Activated CD4-positive, alpha-beta T cell treated with anti-CD3 and anti-CD28 coated beads, Interleukin-2, amount 50 U/mL, for 4 hours (primary cell): ENCODE results near the gene CPAMD8.

Experiments used
- DNase-seq, 2 experiments: peaks; one replicate each; pipeline ENCODE4 v3.0.0-alpha.2; 2020

Gene CPAMD8

DNA sequence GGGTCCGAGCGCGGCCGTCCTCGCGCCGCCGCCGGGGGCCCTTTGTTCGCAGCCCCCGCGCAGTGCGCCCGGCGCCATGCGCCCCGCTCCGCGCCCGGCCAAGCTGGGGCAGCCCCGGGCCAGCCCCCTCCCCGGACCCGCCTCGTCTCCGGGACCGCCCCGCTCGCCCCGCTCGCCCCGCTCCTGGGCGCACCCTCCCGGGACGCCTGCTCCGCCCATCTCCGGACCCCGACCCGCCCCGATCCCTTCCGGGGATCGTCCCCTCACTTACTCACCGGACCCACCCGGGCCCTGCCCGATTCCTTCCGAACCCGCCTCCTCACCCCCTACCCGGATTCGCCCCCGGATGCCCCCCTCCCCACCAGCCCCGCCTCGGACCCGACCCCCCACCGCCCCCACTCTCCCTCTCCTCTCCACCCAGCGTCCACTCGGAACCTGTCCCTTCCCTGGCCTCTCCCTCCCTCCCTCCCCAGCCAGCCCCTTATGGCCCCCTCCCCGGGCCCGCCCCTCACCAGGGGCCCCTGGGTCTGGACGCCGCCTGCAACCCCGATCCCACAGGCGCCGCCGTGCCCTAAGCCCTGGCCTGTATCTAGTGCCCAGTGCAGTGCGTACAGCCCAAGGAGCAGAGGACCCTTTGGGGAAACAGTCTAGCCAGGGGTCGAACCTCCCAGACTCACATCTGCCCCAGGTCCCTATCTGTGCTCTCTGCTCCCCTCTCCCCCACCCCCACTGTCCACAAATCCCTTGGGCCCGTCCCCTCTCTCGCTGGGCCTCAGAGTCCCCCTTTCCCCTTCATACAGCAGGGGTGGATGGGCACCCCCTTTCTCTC, at the start of gene CPAMD8:
CPAMD8 (minus strand) TSS at position 105 of the 829 bp plus-strand sequence. CDS start 168 bp downstream, outside the sequence.
- DNase-seq: no peak

GRCh38 chr19:17075864-17076542, 49.4 kb upstream of the CPAMD8 start:
- DNase-seq: peak; percentile 25 to 36

GRCh38 chr19:17075035-17075863, 48.6 kb upstream of the CPAMD8 start, which contains the start of the genes HAUS8 and MYO9B:
HAUS8 (minus strand) TSS chr19:17075452; CDS start chr19:17075422, 30 bp downstream.
MYO9B (plus strand) TSS chr19:17075777; CDS start chr19:17101718, 25,941 bp downstream.
- DNase-seq: peak; percentile 99

DNA sequence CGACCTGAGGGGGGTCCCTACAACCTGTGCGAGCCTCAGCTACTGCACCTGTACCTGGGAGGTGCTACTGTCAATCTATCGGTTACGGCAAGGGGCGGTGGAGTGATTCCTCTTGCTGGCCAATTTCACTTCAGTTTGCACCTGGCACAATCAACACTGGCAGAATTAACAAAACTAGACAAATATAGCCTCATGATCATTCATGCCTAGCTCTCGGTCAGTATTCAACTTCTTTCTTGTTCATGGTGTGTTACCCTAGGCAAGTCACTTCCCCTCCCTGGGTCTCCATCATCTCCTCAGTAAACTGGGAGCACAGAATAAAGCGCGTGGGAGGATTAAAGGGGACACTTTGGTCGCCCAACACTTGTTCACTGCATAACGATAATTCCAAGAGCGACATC, 48.0 kb upstream of the CPAMD8 start:
- no peak for DNase-seq

DNA sequence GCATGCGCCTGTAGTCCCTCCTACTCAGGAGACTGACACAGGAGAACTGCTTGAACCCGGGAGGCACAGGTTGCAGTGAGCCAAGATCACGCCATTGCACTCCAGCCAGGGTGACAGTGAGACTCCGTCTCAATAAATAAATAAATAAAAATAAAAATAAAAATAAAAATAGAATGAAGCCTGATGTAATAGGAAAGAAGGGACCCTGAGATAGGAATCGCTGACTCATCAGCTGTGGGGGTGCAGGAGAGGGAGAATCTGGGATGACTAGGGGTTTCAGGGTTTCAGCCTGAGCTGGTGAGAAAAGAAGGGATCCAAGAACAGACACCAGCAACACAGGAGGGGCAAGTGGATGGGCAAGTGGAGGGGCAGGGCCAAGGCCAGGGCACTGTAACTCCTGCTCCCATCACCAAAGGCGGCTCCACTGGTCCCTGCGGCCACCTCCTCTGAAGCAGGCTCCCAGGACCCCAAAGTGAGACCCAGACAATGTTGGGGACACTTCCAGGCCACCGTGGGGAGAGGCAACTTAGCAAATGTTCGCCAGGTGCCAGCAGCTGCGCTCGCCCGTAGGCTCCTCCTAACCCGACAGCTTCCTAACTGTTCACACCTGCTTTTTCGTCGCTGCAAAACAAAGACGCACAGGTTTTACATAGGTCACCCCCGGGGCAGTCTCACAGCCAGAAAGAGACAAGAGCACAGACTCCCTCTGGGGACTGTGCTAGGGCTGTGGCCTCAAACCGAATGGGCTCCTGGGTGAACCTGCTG, 47.4 kb upstream of the CPAMD8 start:
- no peak for DNase-seq

- no peak for DNase-seq
Observed at GRCh38 chr19:17070912-17071311, 44.3 kb upstream of the CPAMD8 start.

- no peak for DNase-seq
Observed at GRCh38 chr19:17070421-17070820, 43.8 kb upstream of the CPAMD8 start.

DNA sequence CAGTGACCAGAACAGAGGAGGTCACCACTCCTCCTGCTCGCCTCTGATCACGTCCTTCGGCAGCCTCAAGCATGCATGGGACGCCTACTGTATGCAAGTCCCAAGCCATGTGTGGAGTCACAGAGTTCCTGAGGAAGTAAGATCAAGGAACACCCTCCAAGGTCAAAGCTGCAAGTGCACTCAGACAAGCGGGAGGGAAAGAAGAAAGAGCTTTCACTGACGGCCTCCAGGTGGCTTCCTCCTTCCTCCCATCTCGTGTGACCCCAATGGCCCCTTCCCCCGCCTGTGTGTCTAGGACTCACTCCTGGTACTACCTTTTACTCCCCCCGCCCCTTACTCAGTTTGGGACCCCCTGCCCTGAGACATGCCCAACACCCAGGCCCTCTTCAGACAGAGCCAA, 42.6 kb upstream of the CPAMD8 start:
- no peak for DNase-seq

- DNase-seq: no peak
Observed at GRCh38 chr19:17063428-17063827, 36.8 kb upstream of the CPAMD8 start.

- no peak for DNase-seq
Observed at GRCh38 chr19:17061691-17062090, 35.1 kb upstream of the CPAMD8 start.

DNA sequence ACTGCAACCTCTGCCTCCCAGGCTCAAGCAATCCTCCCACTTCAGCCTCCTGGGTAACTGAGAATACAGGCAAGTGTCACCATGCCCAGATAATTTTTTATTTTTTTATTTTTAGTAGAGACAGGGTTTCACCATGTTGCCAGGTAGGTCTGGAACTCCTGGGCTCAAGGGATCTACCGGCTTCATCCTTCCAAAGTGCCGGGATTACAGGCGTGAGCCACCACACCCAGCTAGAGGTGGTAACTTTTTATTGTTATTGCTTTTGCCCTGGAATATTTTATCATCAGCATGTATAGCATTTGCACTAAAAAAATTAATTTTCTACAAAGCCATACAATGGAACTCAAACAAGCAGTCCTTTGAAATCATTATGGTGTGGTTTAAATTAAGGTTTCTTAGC, 34.6 kb upstream of the CPAMD8 start:
- no peak for DNase-seq

DNA sequence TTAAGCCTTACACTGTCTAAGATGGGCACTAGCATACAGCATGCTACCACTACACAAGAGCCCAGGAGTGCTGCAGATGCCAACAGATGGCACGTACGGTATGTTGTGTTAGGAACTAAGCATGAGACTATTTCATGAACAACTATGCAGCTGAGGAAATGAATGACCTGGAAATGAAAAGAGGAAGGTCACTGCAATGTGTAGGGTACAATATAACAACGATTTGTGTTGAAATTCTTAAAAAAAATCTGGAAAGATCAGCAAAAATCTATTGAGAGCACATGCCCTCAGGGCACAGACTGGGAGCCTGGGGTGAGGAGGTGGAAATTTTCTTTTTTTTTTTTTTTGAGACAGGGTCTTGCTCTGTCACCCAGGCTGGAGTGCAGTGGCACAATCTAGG, 34.2 kb upstream of the CPAMD8 start:
- DNase-seq: no peak

DNA sequence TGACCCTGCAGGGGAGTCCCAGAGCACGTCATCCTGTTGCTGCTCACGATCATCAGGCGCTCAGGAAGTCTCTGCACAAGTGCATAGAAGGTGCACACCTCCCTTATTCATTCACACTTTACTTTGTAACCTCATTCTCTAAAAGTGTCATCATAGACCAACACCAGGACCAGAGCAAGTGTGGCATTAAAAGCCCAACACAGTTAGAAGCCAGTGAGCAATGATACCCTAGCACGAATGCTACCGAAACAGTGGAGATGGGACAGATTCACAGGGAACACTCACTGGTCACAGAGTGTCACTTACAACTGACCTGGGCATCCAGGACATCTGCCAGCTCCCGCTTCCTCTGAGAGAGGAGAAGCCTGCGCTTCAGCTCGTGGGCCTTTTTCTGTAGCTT, 31.6 kb upstream of the CPAMD8 start:
- no peak for DNase-seq

DNA sequence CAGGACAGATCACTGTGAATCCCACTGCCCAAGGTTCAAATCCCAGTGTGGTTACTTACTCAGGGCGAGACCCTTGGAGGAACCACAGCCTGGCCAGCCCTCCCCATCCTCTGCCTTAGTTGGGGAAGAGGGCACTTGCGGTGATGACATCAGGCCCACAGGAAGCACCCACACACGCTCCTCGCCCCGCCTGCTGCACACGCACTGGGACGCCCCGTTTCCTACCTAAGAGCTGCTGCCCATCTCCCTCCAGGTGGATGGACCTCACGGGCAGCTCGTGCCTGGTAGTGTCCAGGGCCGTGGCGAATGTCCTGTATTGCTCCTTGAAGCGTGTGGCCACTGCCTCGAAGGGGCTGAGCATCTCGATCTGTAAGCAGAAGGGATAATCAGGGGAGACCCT, 29.0 kb upstream of the CPAMD8 start:
- DNase-seq: no peak

GRCh38 chr19:17054746-17055145, 28.1 kb upstream of the CPAMD8 start:
- DNase-seq: no peak

DNA sequence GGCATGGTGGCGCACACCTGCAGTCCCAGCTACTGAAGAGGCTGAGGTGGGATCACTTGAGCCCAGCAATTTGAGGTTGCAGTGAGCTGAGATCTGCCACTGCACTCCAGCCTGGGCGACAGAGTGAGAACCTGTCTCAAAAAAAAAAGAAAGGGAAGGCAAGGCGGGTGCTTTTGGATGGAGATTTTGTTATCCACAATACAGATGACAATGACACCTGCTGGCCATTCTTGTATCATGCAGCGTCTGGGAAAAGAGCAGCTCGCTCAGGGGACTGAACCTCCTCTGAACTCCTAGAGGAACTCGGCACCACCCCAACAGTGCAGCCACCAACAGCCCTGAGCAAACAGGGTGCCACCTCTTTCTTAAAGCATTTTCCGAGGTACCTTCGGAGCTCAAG, 25.8 kb upstream of the CPAMD8 start:
- no peak for DNase-seq

GRCh38 chr19:17049711-17050280, 23.2 kb upstream of the CPAMD8 start:
- no peak for DNase-seq

DNA sequence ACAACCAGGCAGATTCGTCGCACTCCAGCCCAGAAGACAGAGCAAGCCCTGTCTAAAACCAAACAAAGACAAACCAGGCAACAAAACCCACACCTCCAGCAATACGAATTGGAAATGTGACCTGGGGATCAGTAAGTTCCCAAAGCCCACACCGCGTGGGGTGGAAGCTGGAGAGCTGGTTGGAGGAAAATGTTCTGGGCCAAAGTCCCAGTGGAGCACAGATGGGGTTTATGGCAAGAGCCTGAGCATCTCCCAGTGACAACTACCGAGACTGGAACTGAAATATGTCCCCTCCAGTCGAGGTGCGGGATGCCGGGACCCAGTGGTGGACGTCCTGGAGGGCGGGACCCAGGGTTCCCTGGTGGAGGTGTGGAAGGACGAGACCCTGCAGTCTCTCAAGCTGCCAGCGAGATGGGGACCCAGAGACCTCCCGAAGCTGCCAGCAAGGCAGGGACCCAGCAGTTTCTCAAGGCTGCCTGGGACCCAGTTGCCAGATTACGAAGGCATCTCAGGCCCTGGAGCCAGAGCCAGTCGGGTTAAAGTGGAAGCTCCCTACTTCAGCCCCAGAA, 22.4 kb upstream of the CPAMD8 start:
- DNase-seq: no peak

GRCh38 chr19:17045907-17046502, 19.4 kb upstream of the CPAMD8 start:
- DNase-seq: no peak

GRCh38 chr19:17043744-17044143, 17.1 kb upstream of the CPAMD8 start:
- DNase-seq: no peak

- no peak for DNase-seq
Observed at GRCh38 chr19:17041976-17042375, 15.4 kb upstream of the CPAMD8 start.
